HG02798 (cell line): Measurements from ENCODE around the gene DCANP1.

ENCODE experiments used
- ATAC-seq: cut with Tn5 transposase; IDR thresholded peaks from one replicate; pipeline ENCODE4 v1.9.1; 2021; ENCODE audit warnings: mild to moderate bottlenecking; ENCODE audit not compliant: unreplicated experiment, poor library complexity

DCANP1 gene

GRCh38 chr5:135443161-135443960 is 3.8 kb downstream of the DCANP1 start:
- no peak for ATAC-seq

DNA sequence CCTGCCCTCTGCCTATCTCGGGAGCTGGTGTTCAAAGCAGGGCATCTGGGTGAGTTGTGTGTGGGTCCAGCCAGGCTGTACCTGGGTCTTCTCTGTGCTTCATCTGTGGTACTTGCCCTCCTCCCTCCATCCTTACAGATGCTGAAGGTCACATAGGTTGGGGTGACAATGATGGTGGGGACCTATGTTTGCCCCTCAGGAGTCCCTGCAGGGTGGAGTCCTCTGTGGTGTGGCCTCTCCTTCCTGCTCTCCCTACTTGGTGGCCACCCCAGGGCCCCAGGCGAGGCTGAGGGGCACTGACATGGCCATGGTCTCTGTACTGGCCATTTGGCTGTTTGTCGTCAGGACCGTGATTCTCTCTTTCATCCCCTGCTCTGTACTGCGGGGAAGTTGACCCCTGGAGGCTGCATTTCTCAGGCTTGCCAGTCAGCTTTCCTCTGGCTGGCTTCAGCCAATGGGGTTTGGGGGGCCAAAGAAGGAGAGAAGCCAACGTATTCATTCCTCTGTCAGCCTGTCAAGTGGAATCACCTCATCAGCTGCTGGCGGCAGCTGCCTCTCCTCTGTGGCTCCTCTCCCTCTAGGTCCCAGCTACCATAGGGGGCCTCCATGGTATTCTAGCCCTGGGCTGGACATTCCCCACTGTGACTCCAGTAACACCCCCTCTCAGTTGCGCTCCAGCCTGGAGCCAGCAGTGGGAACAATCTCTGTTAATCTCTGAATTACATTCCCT is 4.6 kb downstream of the DCANP1 start:
- no peak for ATAC-seq

- no peak for ATAC-seq
Observed at GRCh38 chr5:135441919-135442318, 5.2 kb downstream of the DCANP1 start.

GRCh38 chr5:135441350-135441831 is 5.8 kb downstream of the DCANP1 start:
- no peak for ATAC-seq

GRCh38 chr5:135440916-135441315 is 6.2 kb downstream of the DCANP1 start:
- no peak for ATAC-seq

DNA sequence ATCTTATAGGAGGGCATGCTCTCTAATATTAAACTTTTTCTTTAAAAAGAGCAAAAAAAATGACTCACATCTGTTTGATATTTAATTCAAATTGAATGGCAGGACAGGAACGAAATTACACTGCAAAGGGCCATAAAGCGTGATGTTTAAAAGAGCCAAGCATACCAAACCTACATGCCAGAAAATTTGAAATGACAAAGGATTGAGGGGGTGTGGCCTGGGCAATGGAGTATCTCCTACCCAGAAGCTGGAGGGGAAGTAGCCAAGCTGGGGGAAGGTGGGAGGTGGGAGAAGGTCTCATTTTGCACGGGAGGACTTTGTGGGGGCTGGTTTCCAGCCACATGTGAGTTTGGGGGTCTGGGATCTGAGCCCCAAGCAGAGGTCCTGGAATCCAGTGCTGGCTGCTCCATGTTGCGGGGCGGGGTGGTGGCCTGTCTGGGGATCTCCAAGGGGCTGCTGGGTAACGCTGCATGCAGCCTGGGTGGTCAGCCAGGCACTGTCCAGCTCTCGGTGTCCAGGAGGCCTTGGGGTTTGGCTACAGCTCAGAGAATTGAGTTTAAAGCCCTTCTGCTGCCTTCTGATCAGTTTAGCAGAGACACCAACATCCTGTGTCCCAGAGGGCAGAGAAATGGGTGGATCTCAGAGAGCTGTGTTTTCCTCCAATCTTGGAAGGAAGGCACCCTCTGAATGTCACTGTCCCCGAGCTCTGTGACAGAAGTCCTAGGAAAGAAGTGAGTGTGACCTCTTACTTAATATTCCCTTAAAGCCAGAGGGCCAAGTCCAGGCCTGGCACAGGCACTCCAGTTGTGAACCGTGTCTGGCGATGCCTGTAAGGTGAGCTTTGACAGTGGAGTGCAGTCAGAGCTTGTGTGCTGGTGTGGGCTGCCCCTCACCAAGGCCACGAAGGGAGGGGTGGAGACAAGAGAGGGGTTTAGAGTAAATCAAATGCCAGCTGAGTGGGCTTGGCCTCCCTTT is 7.6 kb downstream of the DCANP1 start:
- no peak for ATAC-seq

DNA sequence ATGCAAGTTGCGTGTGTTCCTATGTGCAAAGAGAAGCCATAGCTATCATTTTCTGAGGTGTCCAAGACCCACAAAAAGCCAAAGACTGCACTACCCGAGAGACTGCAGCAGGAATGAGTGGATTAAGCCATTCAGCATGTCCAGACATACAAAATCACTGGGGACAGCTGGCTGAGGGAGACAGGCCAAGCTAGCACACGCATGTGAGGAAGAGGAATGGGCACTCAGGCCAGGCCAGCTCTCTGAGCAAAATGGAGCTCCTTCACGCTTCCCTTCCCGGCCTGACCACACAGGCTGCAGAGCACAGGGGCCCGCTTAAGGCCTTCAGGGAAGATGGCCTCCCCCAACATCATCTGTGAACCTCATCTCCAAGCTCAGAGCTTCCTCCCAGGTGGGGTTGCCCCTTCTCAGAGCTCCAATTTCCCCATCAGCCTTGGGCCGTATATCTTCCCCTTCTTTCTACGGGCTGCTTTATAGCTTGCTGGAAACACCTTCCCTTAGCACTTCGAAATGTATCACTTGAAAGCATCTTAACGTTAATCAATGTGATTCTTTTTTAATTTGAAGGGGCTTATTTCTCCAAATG is 8.4 kb downstream of the DCANP1 start:
- no peak for ATAC-seq

DNA sequence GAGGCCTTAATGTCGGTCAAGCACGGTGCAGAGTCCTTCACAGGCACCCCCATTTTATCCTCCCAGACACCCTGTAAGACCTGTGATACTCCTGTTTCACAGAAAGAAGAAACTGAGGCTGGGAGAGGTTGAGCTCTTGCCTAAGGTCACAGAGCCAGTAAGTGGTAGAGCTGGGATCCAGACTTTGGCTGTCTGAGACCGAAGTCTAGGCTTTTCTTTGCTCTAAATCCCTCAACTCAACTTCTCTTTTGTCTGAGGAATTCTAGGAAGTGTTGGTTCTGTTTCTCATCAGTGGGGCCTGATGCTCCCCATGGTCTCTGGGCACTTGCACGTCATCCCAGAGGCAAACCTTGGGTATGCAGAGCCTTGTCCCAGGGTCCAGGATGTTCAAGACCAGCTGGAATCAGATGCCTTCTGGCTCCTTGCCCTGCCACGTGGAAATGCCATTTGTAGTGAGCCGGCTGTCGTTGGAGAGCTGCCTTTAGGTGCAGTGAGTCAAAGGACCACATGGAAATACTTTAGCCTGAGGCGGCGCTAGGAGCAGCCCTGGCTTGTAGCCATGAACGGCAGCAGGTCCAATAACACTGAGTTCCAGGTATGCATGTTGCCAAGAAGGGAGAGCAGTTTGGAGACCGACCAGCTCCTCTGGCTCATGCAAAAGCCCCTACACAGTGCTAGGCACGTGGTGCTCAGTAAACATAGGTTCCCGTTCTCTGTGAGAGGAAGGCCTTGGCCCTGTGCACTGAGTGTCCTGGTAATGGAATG is 9.2 kb downstream of the DCANP1 start:
- ATAC-seq, result no peak

GRCh38 chr5:135437422-135437795 is 9.7 kb downstream of the DCANP1 start:
- ATAC-seq, result no peak

DNA sequence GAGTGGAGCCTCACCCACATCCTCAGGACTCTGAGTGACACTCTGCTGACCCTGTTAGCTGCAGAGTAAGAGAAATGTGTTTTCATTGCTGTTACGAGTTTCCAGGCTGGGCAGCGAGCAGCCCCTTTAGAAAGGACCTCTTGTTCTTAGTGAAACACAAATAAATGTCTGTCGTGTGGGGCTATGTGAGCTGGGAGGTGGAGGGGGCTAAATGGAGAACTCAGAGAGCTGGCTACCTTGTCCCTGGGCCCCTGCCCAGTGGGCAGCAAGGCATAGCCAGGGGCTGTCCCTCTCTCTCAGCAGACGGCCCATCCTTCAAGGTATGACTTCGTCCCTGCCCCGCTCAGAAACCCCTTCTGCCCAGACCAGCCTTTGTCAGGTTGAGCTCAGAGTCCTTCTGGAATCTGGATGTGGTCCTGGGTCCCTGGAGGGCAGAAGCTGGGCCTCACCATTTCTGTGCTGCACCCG is 10.2 kb downstream of the DCANP1 start:
- no peak for ATAC-seq

DNA sequence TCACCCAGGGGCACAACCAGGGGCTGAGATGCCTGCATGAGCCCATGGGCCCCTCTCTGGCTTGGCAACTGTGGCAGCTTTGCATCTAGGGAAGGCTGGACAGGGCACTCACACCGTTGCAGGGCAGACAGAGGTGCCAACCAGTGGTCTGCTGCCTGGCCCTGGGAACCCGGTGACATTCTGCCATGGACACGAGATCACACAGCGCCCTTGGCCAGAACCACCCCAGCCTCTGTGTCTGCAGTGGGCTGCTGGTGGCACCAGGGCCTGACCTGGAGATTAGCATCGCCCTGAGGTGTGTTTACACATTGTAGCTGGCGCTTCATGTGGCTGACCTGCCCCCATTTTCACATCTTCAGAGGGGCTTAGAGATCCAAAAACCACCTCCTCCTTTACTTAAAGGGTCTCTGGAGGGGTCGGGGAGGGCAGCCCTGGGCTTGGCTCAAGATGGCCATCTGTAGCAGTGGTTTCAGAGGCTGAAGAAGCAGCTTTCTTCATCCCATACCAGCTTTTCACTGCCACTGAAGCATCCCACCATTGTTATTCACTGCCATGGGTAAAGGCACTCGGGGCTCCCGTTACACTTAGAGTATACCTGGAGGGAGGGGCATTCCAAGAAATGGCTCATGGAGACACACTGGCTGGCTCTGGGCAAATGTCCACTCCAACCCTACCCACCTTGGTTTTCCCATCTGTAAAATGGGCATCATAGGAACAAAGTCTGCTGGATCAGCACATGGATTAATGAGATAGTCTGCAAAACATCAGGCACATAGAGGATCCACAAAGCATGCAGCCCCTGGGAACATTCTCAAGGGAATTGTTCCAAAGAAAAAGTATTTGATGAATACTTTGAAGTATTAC is 11.4 kb downstream of the DCANP1 start:
- ATAC-seq, result no peak

DNA sequence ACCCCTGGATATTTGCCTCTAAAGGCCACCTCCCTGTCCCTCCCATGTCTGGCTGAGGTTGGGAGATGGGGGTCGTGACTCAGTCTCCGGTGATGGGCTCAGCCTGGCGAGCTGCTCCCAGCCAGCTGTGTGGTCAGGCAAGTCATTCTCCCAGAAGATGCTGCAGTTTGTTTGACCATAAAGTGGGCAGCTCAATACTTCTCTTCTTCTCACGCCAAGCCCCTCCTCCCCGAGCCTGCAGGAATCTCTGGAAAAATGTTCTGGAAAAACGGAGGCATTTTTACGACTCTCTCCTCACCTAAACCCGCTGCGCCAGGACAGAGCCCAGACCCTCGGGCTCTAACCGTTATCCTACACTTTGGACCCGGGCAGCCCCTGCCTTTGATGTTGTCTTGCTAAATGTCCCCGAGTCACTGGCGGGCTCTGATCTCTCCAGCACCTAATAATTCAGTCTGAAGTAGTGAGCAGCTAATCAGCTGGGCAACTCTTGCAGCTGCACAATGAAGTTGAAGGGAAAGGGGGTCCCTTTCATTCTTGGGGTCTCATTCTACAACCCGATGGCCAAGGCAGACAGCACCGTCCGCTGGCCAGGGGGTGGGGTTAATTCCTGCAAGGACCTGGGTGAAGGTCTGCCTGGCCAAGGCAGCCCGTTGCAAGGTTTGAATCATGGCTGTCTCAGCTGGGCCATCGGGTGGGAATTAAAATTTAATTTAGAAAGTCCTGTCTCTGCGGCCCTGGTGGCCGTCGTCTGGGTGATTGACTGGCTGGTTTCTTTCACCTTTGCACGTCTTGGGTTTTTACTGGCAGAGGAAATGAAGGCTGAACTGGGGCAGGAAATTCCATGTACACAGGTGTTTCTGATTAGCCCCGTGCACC is 12.3 kb downstream of the DCANP1 start:
- ATAC-seq, result no peak

DNA sequence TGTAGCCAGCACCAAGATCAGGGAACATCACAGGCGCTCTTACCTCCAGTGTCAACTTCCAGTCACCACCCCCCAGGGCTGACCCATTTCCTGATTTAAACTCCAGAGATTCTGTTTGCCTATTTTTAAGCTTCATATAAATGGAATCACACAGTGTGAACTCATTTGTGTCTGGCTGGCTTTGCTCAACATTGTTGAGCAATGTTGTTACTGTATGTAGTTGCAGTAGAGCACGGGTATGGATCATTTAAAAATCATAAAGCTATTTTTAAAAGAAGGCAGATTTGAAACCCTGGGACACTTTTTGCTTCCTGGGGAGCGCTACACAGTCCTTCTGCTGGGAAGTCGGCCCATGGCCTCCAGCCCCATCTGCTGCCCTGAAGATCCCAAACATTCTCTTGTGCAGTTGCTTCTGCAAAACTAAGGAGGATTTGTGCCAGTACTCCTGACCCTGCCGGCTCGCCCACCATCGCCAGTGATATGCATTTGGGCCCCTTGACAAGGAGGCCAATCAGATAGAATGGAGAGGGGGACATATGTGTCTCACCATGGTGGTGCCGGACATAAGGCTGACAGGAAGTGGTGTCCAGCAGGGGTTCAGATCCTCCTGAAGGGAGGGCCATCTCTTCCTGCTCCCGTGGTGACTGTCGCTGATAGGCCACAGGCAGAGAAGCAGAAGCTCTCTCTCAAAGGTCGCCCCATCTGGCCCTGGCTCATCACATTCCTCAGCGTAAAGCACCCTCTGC is 13.3 kb downstream of the DCANP1 start:
- no peak for ATAC-seq

DNA sequence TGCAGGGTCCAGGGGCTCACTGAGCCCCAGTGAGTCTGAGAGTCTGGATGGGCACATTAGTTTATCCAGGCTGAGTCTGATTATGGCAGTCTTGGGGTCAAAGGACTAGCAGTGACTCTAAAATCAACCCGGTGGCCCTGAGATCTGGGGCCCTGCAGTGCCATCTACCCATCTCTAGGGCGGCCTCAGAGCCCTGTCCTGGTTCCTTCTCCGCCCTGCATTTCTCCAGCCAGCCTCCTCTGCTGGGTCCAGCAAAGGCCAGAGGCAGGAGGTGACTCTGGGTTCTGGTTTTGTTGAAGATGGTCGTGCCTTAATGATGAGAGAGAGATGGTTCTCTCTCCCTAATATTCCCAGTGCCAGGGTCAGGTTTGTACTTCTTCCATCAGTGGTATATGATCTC is 15.0 kb downstream of the DCANP1 start:
- ATAC-seq, result no peak

- no peak for ATAC-seq
Observed at GRCh38 chr5:135430135-135430437, 17.1 kb downstream of the DCANP1 start.

DNA sequence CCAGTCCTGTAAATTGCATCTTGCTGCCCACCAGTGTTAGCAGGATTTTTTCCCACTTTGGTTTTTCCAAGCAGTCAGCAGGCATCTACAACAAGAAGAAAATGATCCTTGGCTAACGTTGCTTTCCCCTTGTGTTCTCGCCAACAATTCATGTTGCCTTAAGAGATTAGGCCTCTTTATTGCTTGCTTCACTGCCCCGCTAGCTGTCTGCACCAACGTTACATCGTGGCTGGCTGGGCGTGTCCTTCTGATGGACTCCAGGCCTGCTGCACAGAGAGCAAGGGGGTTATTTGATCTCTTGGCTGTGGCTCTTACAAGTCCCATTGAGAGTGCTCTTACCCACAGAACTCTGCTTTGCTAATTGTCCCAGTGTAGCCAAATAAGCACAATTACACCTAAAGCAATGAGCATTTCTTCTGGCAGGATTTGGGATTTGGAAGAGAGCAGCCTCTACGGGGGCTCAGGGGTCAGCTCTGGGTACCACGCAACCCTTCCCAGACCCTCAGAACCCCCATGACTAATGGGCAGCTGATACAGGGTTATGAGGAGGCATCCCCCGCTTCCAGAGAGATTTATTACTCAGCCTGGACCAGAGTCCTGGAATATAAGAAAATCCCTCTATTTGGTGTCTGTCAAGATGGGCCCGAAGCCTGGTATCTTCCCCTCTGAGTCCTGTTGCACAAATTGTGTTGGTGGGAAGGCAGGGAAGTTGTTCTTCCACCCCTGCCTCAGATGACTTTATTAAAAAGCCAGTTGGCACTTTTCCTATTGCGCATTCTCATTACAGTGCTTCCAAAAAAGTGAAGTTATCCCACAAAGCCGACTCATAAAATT is 17.6 kb downstream of the DCANP1 start:
- ATAC-seq, result no peak
